Astrocyte (in vitro differentiated cells and primary cell): ENCODE measurements around the gene OR51D1.

Experiments
- EZH2 ChIP-seq: IDR thresholded peaks from 2 replicates; pipeline ENCODE4 v1.6.1; 2012; ENCODE audit warnings: mild to moderate bottlenecking, low read length, inconsistent platforms; ENCODE audit not compliant: insufficient read depth
- TF ChIP-seq, protein P1 (sequence below): IDR thresholded peaks from 2 replicates; pipeline ENCODE4 v1.5.1; 2011; ENCODE audit warnings: low read depth, mild to moderate bottlenecking, inconsistent platforms, low read length, moderate library complexity; ENCODE audit not compliant: insufficient read depth

GRCh38 chr11:4636136-4636535 is 1.1 kb upstream of the OR51D1 start:
- TF ChIP-seq, protein P1, sequence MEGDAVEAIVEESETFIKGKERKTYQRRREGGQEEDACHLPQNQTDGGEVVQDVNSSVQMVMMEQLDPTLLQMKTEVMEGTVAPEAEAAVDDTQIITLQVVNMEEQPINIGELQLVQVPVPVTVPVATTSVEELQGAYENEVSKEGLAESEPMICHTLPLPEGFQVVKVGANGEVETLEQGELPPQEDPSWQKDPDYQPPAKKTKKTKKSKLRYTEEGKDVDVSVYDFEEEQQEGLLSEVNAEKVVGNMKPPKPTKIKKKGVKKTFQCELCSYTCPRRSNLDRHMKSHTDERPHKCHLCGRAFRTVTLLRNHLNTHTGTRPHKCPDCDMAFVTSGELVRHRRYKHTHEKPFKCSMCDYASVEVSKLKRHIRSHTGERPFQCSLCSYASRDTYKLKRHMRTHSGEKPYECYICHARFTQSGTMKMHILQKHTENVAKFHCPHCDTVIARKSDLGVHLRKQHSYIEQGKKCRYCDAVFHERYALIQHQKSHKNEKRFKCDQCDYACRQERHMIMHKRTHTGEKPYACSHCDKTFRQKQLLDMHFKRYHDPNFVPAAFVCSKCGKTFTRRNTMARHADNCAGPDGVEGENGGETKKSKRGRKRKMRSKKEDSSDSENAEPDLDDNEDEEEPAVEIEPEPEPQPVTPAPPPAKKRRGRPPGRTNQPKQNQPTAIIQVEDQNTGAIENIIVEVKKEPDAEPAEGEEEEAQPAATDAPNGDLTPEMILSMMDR, result no peak
- TF ChIP-seq EZH2, result no peak
